Uterus (tissue), 4 donors: ENCODE data around the gene MPL. TPM values are rescaled to one million over a fixed set of nuclear protein-coding genes. Genes with fewer than 3 reads are reported as not detected.

Experiments used
- DNase-seq, 2 donors: peaks; one replicate each; pipeline ENCODE4 v3.0.0-alpha.2; 2019 to 2020
- H3K27ac ChIP-seq, 2 donors: fragments of 200-600 bp; sonication (generic); 1 replicate in 1 of 2; 2 replicates in 1 of 2; pipeline ENCODE4 v1.5.1; 2016 to 2018
- H3K27me3 ChIP-seq, 2 donors: fragments of 200-600 bp; sonication (generic); one replicate each; pipeline ENCODE4 v1.5.1; 2018 to 2019; ENCODE audit warnings: control low read depth in 1 of 2
- H3K36me3 ChIP-seq, 2 donors: fragments of 200-600 bp; sonication (generic); one replicate each; pipeline ENCODE4 v1.5.1; 2019; ENCODE audit warnings: control low read depth in 1 of 2
- H3K4me1 ChIP-seq, 2 donors: fragments of 200-600 bp; sonication (generic); one replicate each; pipeline ENCODE4 v1.5.1; 2018 to 2019; ENCODE audit warnings: control low read depth in 1 of 2
- H3K4me3 ChIP-seq, 2 donors: fragments of 200-600 bp; sonication (generic); 1 replicate in 1 of 2; 2 replicates in 1 of 2; pipeline ENCODE4 v1.5.1; 2018 to 2019; ENCODE audit warnings: mild to moderate bottlenecking in 1 of 2
- H3K9me3 ChIP-seq, 2 donors: fragments of 200-600 bp; sonication (generic); one replicate each; pipeline ENCODE4 v1.5.1; 2019; ENCODE audit warnings: control low read depth in 1 of 2
- POLR2A ChIP-seq, 2 donors: fragments of 450-650 bp; IDR thresholded peaks; one replicate each; pipeline ENCODE4 v1.6.1; 2016; ENCODE audit warnings: antibody characterized with exemption in 2 of 2, mild to moderate bottlenecking in 1 of 2, moderate library complexity in 1 of 2
- intact Hi-C: fragments of 100-400 bp; cut with DNase I; formaldehyde crosslinking; loops from one replicate; pipeline ENCODE4 v1.15.1; 2023; ENCODE audit warnings: low total_unique reads
- total RNA-seq, 4 donors: library from RNA; depleted of rRNA in 3 of 4; stranded (reverse); fragments of >200 nt in 3 of 4; gene quantifications; one replicate each; pipeline versions ENCODE4 v1.1.0 to v1.2.4, GENCODE V29; 2014 to 2023
- TF ChIP-seq, protein P1 (sequence below), 4 experiments: fragments of 200-600 bp in 2 of 4; fragments of 450-650 bp in 2 of 4; sonication (generic) in 2 of 4; IDR thresholded peaks; one replicate each; pipeline ENCODE4 v1.5.1; 2016 to 2019; ENCODE audit warnings: antibody characterized with exemption in 4 of 4, mild to moderate bottlenecking in 2 of 4, moderate library complexity in 1 of 4
- donor health status: DM: yes; HTN: yes; CAD: no.

Gene MPL
- total RNA-seq, 4 donors from 2014 or later: 1.3 TPM; not detected in 3

GRCh38 chr1:43334453-43335205, 3.0 kb upstream of the MPL start:
- intact Hi-C loops: no loop called here
- no peaks in the 10 kb centered on the region for H3K9me3 ChIP-seq
- no peak for DNase-seq
- H3K27ac ChIP-seq: no peak overlapping the region
- H3K27me3 ChIP-seq: no peaks in the 10 kb centered on the region
- no peaks in the 10 kb centered on the region for H3K36me3 ChIP-seq
- H3K4me3 ChIP-seq: no peak overlapping the region
- TF ChIP-seq, protein P1, sequence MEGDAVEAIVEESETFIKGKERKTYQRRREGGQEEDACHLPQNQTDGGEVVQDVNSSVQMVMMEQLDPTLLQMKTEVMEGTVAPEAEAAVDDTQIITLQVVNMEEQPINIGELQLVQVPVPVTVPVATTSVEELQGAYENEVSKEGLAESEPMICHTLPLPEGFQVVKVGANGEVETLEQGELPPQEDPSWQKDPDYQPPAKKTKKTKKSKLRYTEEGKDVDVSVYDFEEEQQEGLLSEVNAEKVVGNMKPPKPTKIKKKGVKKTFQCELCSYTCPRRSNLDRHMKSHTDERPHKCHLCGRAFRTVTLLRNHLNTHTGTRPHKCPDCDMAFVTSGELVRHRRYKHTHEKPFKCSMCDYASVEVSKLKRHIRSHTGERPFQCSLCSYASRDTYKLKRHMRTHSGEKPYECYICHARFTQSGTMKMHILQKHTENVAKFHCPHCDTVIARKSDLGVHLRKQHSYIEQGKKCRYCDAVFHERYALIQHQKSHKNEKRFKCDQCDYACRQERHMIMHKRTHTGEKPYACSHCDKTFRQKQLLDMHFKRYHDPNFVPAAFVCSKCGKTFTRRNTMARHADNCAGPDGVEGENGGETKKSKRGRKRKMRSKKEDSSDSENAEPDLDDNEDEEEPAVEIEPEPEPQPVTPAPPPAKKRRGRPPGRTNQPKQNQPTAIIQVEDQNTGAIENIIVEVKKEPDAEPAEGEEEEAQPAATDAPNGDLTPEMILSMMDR (IDR thresholded peaks at IDR 0.05): no peak
- H3K4me1 ChIP-seq: no peaks in the 10 kb centered on the region

DNA sequence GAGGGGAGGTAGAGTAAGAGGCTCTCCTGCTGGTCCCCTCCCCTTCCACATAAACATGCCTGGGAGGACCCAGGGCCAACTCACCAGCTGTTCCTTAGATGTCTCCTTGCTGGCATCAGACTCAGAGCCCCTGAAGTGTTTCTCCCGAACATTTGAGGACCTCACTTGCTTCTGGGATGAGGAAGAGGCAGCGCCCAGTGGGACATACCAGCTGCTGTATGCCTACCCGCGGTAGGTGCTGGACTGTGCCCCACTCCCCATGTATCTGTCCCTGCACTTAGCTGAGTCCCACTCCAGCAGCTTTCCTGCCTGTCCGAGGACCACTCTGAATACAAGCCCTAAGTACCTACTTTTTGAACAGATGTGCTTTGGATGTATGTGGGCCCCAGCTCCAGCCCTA, 383 bp downstream of the MPL start:
- H3K36me3 ChIP-seq: no peaks in the 10 kb centered on the region
- H3K27ac ChIP-seq: no peak overlapping the region
- H3K4me1 ChIP-seq: no peaks in the 10 kb centered on the region
- no peak for TF ChIP-seq POLR2A (IDR thresholded peaks at IDR 0.05)
- TF ChIP-seq, protein P1 (IDR thresholded peaks at IDR 0.05): no peak
- intact Hi-C loops: no loop called here
- H3K27me3 ChIP-seq: no peaks in the 10 kb centered on the region
- no peaks in the 10 kb centered on the region for H3K9me3 ChIP-seq
- no peak overlapping the region for H3K4me3 ChIP-seq
- no peak for DNase-seq

GRCh38 chr1:43339584-43340232, 2.1 kb downstream of the MPL start:
- Histone ChIP-seq H3K4me3 (no peak overlapping the region), H3K27ac (no peak overlapping the region), H3K36me3 (no peaks in the 10 kb centered on the region), H3K4me1 (no peaks in the 10 kb centered on the region), H3K27me3 (no peaks in the 10 kb centered on the region), H3K9me3 (no peaks in the 10 kb centered on the region)
- no peak for DNase-seq
- intact Hi-C loops: no loop called here
- TF ChIP-seq, protein P1 (IDR thresholded peaks at IDR 0.05): no peak
- no peak for TF ChIP-seq POLR2A (IDR thresholded peaks at IDR 0.05)

DNA sequence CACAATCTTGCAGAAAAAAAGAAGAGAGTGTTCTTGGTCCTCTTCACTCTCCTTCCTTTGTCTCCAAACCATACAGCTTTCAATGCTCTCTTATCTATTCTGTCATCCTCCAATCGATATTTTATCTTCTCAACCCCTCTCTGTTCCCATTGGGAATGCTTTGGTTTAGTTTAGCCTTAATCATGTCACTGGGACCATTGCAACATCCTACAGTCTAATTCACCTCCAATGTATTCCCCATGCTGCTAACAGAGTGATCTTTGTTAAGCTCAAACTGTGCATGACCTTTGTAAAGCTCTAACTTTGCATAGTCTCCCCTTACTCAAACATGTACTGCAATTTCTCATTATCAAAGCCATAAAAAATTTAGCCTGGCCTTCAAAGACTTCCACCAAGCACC, 2.9 kb downstream of the MPL start:
- H3K9me3 ChIP-seq: no peaks in the 10 kb centered on the region
- H3K4me1 ChIP-seq: no peaks in the 10 kb centered on the region
- H3K27ac ChIP-seq: no peak overlapping the region
- no peaks in the 10 kb centered on the region for H3K27me3 ChIP-seq
- DNase-seq: no peak
- H3K36me3 ChIP-seq: no peaks in the 10 kb centered on the region
- H3K4me3 ChIP-seq: no peak overlapping the region
- intact Hi-C loops: no loop called here
- TF ChIP-seq, protein P1 (IDR thresholded peaks at IDR 0.05): no peak
- TF ChIP-seq POLR2A (IDR thresholded peaks at IDR 0.05): no peak

GRCh38 chr1:43344267-43344850, 6.7 kb downstream of the MPL start:
- TF ChIP-seq, protein P1 (IDR thresholded peaks at IDR 0.05): no peak
- no peak for TF ChIP-seq POLR2A (IDR thresholded peaks at IDR 0.05)
- DNase-seq: no peak
- Histone ChIP-seq H3K4me1 (no peaks in the 10 kb centered on the region), H3K4me3 (no peak overlapping the region), H3K36me3 (no peaks in the 10 kb centered on the region), H3K9me3 (no peaks in the 10 kb centered on the region), H3K27ac (no peak overlapping the region), H3K27me3 (no peaks in the 10 kb centered on the region)
- intact Hi-C loops: no loop called here
